Right cardiac atrium (tissue), 5 donors: ENCODE data around the gene ARHGAP24. TPM values are rescaled to one million over a fixed set of nuclear protein-coding genes. Genes with fewer than 3 reads are reported as not detected.

Source experiments
- ATAC-seq, 2 donors: fragments of 200-7000 bp; cut with Tn5 transposase; one replicate each; pipeline versions ENCODE4 v1.8.0 to v1.9.1; 2020; ENCODE audit warnings: moderate library complexity in 2 of 2, mild to moderate bottlenecking in 1 of 2
- DNase-seq, 3 donors: peaks; one replicate each; pipeline ENCODE4 v3.0.0-alpha.2; 2020
- H3K27ac ChIP-seq: one replicate; pipeline ENCODE4 v1.5.1; 2013; ENCODE audit warnings: mild to moderate bottlenecking, low read length, control low read depth, moderate library complexity
- H3K27me3 ChIP-seq: one replicate; pipeline ENCODE4 v1.6.1; 2013; ENCODE audit not compliant: control insufficient read depth, insufficient read depth
- H3K4me1 ChIP-seq: one replicate; pipeline ENCODE4 v1.6.1; 2013; ENCODE audit warnings: low read length; ENCODE audit not compliant: control insufficient read depth, insufficient read depth
- H3K4me3 ChIP-seq: one replicate; pipeline ENCODE4 v1.5.1; 2013; ENCODE audit warnings: low read length, control low read depth
- H3K9me3 ChIP-seq: one replicate; pipeline ENCODE4 v1.6.1; 2013; ENCODE audit warnings: low read length; ENCODE audit not compliant: control insufficient read depth
- WGBS: extraction: QIAGEN DNeasy Blood & Tissue Kit; methylation state at CpG from one replicate; pipeline ENCODE4 v1.1.7; 2013; 5-methylcytosine and 5-hydroxymethylcytosine counted together
- intact Hi-C, 4 donors: fragments of 100-400 bp; cut with DNase I; formaldehyde crosslinking; loops; one replicate each; pipeline versions ENCODE4 v1.11.0 to v1.14.0; 2022 to 2023
- polyA plus RNA-seq: library from polyadenylated mRNA; stranded (reverse); fragments of 200-250 nt; gene quantifications from one replicate; pipeline ENCODE4 v1.2.3, GENCODE V29; 2013
- total RNA-seq, 4 donors: library from RNA; stranded (reverse); fragmentation: NEBNext Ultra II Directional; extraction: Animal tissue kit (Norgen Biotek cat#: 25700); gene quantifications; one replicate each; pipeline ENCODE4 v1.2.1, GENCODE V29; 2021
- donor health status: healthy with polysubstance abuse.
- donor health status: DM: no; HTN: yes; CAD: no.
- donor health status: DM: no; HTN: no; CAD: no.
- donor health status: DM: no; HTN: yes; CAD: no; lungs with severe emphysema.
- donor health status: DM: yes; HTN: yes; CAD: no.

Gene ARHGAP24
- total and polyA plus RNA-seq, 5 donors, result 16.7 to 49.3 (median 36.7) TPM

GRCh38 chr4:85555206-85555605 is 80.3 kb downstream of the ARHGAP24 start:
- intact Hi-C loops, result no loop called here
- Histone ChIP-seq H3K27ac (no peak overlapping the region), H3K27me3 (no peaks in the 10 kb centered on the region), H3K4me3 (no peak overlapping the region), H3K9me3 (no peaks in the 10 kb centered on the region), H3K4me1 (peaks cover 7% of the 10 kb centered on the region)
- ATAC-seq (no peak), DNase-seq (no peak)
- WGBS, result 100% methylated on average over 1 of the region's 1 CpG

- intact Hi-C loops, result no loop called here
- 61% methylated on average over 4 of the region's 4 CpGs for WGBS
- Histone ChIP-seq H3K9me3 (no peaks in the 10 kb centered on the region), H3K4me1 (peaks cover 7% of the 10 kb centered on the region), H3K27ac (no peak overlapping the region), H3K4me3 (no peak overlapping the region), H3K27me3 (no peaks in the 10 kb centered on the region)
- ATAC-seq, result peak in 1 of 2 donors; percentile 47
- DNase-seq, result no peak
These were observed 81.3 kb downstream of the ARHGAP24 start for GRCh38 chr4:85556283-85556682.

DNA sequence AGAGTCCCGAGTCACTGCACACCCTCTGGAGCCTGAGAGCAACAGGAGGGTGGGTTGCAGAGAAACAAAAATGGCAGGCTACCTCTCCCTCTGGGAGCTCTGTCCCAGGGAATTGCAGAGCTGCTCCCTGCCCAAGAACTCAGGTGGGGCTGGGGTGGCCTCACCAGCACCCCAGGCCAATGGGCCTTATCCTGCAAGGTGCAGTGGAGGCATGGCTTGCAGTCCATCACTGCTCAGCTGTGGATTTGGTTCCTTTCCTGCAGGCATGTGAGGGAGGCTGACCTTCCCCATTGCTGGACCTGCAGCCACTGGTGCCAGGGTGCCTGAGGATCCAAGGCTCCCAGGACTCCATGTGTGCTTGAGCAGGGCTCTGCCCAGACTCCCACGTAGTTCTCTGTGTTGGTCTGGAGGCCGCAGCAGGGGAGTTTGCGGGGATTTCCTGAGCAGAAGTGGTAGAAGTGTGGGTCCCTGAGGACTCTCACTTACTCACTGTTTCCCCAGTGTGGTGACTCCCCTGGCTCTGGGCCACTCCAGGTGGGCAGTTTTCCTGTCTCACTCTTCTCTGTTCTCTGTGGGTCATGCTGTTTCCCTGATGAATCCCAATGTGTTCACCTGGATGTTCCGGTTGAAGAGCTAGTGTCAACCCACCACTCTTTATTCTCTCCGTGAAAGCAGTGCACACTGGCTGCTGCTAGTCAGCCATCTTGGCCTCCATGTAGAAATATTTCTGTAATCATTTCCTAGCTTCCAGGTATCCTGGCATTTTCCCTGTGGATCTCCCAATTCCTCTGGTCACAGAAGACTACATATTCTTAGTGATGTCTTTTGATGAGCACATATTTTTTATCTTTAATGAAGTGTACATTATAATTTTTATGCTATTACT is 82.3 kb downstream of the ARHGAP24 start:
- 73% methylated on average over 6 of the region's 6 CpGs for WGBS
- ATAC-seq, result peak; percentile 14 to 39

GRCh38 chr4:85565761-85566480 is 91.0 kb downstream of the ARHGAP24 start:
- Histone ChIP-seq H3K4me1 (no peaks in the 10 kb centered on the region), H3K9me3 (no peaks in the 10 kb centered on the region), H3K27ac (no peak overlapping the region), H3K27me3 (no peaks in the 10 kb centered on the region), H3K4me3 (no peak overlapping the region)
- intact Hi-C loops, result no loop called here
- 88% methylated on average over 4 of the region's 4 CpGs for WGBS
- DNase-seq (no peak), ATAC-seq (no peak)

More for the DNA sequence above, 82.3 kb downstream of the ARHGAP24 start:
- Histone ChIP-seq H3K27me3 (no peaks in the 10 kb centered on the region), H3K9me3 (no peaks in the 10 kb centered on the region), H3K4me1 (peaks cover 7% of the 10 kb centered on the region), H3K4me3 (no peak overlapping the region), H3K27ac (no peak overlapping the region)
- DNase-seq, result no peak
- intact Hi-C loops, result no loop called here

DNA sequence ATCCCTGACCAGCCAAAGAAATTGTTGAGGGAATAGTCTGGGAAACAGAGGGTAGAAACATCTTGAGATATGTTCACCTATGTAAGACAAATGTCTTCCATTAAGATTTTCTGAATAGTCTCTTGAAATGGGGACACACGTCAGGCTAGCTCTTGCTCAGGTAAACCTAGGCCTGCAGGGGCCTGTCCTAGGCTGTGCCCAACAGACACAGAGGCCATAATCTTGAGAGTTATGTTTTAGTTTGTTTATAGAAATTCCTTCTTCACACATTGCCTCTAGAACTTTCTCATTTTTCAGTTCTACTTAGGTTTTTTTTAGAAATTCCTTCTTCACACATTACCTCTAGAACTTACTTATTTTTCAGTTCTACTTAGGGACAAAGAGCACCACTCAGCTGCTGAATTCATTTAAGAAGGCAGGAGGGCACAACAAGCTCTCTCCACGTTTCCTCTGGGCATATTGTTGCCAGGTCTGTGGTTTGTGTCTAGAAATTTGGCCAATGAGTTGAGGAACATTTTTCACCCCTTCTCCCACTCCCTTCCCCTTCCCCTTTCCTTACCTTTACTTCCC is 94.9 kb downstream of the ARHGAP24 start:
- Histone ChIP-seq H3K27ac (no peak overlapping the region), H3K4me1 (no peaks in the 10 kb centered on the region), H3K9me3 (no peaks in the 10 kb centered on the region), H3K4me3 (no peak overlapping the region), H3K27me3 (no peaks in the 10 kb centered on the region)
- WGBS, result 74% methylated on average over 2 of the region's 2 CpGs
- no peak for ATAC-seq
- intact Hi-C loops, result no loop called here
- no peak for DNase-seq

DNA sequence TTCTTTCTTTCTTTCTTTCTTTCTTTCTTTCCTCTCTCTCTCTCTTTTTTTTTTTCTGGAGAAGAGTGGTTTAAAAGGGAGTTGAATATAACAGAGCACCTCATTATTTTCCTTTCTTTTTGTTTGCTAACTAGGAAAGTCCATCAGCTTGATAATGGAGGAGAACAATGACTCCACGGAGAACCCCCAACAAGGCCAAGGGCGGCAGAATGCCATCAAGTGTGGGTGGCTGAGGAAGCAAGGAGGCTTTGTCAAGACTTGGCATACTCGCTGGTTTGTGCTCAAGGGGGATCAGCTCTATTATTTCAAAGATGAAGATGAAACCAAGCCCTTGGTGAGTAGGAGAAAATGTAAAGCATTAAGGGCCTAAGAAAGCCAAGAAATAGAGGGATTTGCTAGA is 95.4 kb downstream of the ARHGAP24 start:
- Histone ChIP-seq H3K4me3 (no peak overlapping the region), H3K27me3 (no peaks in the 10 kb centered on the region), H3K9me3 (no peaks in the 10 kb centered on the region), H3K27ac (no peak overlapping the region), H3K4me1 (no peaks in the 10 kb centered on the region)
- ATAC-seq (no peak), DNase-seq (no peak)
- 80% methylated on average over 3 of the region's 3 CpGs for WGBS
- intact Hi-C loops, result no loop called here

- Histone ChIP-seq H3K4me3 (no peak overlapping the region), H3K9me3 (no peaks in the 10 kb centered on the region), H3K27me3 (no peaks in the 10 kb centered on the region), H3K27ac (no peak overlapping the region), H3K4me1 (no peaks in the 10 kb centered on the region)
- intact Hi-C loops, result no loop called here
- DNase-seq, result no peak
- ATAC-seq, result no peak
These were observed 96.1 kb downstream of the ARHGAP24 start for GRCh38 chr4:85571008-85571407.

GRCh38 chr4:85573270-85573669 is 98.3 kb downstream of the ARHGAP24 start:
- 86% methylated on average over 1 of the region's 1 CpG for WGBS
- Histone ChIP-seq H3K4me3 (no peak overlapping the region), H3K4me1 (no peaks in the 10 kb centered on the region), H3K27ac (no peak overlapping the region), H3K9me3 (no peaks in the 10 kb centered on the region), H3K27me3 (no peaks in the 10 kb centered on the region)
- ATAC-seq (peak; percentile 79 to 85), DNase-seq (no peak)
- intact Hi-C loops, result no loop called here

- H3K27ac ChIP-seq, result no peak overlapping the region
- DNase-seq, result no peak
- no peak overlapping the region for H3K4me3 ChIP-seq
- 72% methylated on average over 4 of the region's 4 CpGs for WGBS
- H3K27me3 ChIP-seq, result no peaks in the 10 kb centered on the region
- no peak for ATAC-seq
- H3K4me1 ChIP-seq, result no peaks in the 10 kb centered on the region
- intact Hi-C loops, result no loop called here
- H3K9me3 ChIP-seq, result no peaks in the 10 kb centered on the region
These were observed 102.4 kb downstream of the ARHGAP24 start for GRCh38 chr4:85577307-85577706.

DNA sequence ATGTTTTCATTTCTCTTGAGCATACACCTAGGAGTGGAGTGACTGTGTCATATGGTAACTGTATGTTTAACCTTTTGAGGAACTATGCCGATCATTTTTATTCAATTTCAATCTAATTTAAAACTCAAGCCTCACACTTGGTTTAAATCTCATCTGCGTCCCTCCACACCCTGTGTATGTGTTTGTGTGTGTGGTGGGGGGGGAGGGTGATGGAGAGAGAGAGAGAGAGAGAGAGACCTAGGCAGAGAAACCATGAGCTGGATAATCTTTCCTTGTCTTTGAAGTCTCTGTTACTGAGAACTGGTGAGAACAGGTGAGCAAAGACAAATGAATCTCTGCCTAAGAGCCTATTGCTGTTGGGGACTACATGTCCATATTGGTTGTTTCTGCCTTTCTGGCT is 105.0 kb downstream of the ARHGAP24 start:
- no peak overlapping the region for H3K4me3 ChIP-seq
- 92% methylated on average over 2 of the region's 2 CpGs for WGBS
- no peaks in the 10 kb centered on the region for H3K4me1 ChIP-seq
- no peak for ATAC-seq
- H3K9me3 ChIP-seq, result no peaks in the 10 kb centered on the region
- no peak for DNase-seq
- no peaks in the 10 kb centered on the region for H3K27me3 ChIP-seq
- no peak overlapping the region for H3K27ac ChIP-seq
- intact Hi-C loops, result no loop called here

DNA sequence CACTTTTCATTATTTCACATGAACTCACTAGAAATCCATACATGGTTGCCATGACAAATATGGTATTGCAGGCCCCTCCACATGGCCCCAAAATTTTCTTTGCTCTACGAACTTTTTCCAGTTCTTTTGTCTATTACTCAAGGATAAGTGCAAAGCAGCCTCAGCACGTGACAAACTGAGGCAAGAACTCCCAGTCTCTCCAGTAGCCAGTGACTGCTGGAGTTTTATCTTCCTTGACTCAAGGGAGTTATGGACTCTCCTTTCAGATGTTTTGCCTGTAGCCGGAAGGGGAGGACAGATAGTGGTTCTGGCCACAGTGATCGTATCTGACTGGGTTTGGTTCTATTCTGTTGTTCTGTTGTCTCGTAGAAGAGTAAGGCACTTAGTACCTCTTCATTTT is 105.5 kb downstream of the ARHGAP24 start:
- H3K9me3 ChIP-seq, result no peaks in the 10 kb centered on the region
- no peaks in the 10 kb centered on the region for H3K4me1 ChIP-seq
- no peaks in the 10 kb centered on the region for H3K27me3 ChIP-seq
- intact Hi-C loops, result no loop called here
- no peak for ATAC-seq
- no peak overlapping the region for H3K4me3 ChIP-seq
- no peak for DNase-seq
- WGBS, result 89% methylated on average over 5 of the region's 5 CpGs
- no peak overlapping the region for H3K27ac ChIP-seq
